ENCODE data around the gene CADPS.

CADPS gene

GRCh38 chr3:62732183-62732904, 142.9 kb downstream of the CADPS start:
- DNase-seq, result no peak

DNA sequence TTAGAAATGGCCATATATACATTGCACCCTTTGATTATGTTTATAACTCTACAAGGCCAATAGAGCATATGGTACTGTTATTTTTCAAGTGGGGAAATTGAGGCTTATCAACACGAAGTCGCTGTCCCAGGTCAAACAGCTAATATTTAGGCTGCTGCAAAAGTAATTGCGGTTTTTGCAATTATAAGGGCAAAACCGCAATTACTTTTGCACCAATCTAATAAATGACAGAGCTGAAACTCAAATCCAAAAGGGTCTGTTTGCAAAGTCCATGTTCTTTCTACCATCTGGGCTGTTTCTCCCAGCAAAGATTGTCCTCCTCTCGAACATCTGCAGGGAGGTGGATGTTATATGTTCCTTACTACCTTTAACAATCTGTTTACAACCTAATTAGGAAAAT, 147.2 kb downstream of the CADPS start:
- DNase-seq, result no peak

DNA sequence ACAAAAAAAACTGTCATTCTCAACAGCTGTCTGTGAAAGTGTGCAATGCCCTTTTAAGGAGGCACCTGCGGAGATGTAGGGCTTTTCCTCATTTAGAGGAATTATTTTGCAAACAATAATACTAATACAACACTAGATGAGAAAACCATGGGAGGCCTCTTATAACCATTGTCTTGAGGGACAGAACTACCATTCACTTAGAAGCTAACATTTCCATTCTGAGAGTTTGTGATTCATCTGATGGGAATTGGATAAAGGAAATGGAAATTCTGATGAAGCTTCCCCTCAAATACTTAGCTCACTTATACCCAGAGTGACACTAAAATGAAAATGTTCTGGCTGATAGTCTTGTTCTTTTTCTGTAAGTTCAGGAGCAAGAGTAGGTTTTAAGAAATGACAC, 147.7 kb downstream of the CADPS start:
- DNase-seq, result no peak

DNA sequence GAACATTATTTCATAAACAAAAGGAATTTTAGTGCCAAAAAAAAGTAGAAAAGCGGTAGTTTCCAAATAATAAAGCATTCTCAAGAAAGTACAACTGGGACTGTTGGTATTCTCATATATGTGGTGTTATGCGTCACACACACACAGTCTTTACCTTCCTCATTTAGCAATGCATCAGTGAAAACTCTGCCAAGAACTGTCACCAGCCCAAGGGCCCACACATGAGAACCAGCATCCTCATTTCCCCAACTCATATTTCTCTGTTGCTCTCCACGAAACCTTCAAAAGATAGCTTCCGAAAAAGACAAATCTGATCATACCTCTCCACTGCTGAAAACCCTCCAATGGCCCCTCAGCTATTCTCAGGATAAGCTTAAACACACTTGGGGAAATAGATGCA, 150.7 kb downstream of the CADPS start:
- no peak for DNase-seq

DNA sequence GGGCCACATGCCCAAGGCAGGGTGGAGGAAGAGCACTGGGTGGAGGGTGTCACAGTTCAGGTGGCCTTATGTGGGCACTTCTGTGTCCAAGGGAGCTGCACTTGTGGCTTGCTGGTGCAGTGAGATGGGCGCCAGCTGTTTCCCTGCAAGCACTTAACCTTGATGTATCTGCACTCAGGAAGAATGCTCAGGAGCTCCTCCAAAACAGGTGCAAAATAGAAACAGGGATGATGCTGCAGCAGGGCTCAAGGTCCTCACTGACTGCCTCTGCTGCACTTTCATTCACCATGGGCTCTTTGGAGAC, 151.3 kb downstream of the CADPS start:
- no peak for DNase-seq

DNA sequence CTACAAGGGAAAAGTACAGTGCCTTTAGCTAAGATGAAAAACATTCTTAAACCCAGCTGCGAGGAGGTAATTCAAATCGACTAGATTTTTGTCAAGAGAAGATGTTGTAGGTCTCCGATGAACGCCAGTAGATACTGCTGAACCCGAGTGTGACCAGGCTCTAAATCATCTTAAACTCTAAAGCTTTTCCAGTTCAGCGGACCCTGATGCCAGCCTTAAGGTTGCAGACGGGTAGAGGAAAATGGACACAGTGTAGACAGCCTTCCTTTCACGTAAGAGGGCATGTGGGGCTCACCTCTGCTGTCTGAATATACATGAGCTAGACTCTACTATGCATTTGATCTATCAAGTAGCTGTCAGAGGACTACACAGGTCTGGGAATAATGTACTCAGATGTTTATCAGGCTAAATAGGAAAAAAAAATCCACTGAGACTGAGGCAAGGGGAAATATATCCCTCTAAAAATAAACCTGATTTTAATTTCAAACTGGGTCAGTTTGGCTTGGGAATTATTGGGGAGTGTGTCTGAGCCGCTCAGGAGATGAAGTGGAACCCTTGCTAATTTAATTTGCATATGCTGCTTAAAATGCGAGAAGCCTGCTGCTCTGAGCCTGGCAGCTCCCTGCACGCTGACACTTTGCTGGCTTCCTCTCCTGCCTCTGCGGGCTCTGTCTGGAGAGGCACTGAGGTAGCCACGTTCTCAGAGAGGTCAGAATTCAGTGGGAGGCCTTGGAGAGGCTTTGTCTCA, 151.9 kb downstream of the CADPS start:
- DNase-seq, result no peak

GRCh38 chr3:62722344-62722743, 152.9 kb downstream of the CADPS start:
- DNase-seq, result no peak

GRCh38 chr3:62718515-62719320, 156.5 kb downstream of the CADPS start:
- DNase-seq, result peak; percentile 34

DNA sequence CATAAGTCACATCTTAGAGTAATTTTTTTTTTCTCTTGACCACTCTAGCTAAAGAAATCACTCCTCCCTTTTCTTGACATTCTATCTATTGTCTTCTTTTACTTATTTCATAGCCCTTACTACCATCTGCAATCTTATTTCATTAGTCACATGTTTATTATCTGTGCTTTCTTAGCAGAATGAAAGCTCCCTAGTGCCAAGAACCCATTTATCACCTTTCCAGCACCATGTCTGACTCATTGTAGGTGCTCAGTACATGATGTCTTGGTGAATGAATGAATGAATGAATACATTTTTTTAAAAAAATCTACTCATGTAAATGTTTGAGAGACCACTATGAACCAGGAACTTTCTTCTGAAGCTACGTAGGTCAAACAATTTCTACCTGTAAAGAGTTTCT, 157.2 kb downstream of the CADPS start:
- no peak for DNase-seq

DNA sequence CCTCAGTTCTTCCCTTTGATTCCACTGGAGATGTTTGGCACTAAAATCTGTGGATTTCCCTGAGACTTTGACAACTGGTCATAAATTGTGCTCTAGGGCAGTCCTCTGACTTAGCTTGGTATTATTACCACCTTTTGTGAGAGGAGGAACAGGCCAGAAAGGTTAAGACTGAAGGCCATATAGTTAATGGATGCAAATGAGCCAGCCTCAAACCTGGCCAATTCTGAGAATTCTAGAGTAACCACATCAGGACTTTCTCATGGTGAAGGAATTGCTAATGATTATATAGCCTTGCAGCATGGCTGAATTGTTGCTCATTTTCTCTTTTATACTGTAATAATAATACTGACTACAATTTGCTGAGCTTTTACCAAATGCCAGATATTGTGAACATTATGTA, 162.5 kb downstream of the CADPS start:
- DNase-seq, result no peak

DNA sequence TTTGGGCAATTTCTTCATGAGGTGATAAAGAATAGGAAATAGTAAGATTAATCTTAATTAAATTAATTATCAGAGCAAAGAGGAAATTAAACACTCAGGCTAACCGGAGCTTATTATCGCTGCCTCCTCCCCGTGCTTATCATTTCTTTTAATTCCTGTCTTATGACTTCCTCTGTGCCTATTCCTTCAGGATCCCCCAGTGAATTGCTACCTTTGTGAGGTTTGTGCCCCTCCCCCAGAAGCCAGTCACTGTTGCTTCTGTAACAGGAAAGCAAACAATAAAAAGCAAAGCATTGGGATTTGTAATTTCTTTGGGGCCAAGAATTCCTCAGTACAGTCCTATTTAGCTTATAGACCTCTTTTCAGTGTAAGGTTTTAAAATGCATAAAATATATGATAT, 164.5 kb downstream of the CADPS start:
- no peak for DNase-seq

DNA sequence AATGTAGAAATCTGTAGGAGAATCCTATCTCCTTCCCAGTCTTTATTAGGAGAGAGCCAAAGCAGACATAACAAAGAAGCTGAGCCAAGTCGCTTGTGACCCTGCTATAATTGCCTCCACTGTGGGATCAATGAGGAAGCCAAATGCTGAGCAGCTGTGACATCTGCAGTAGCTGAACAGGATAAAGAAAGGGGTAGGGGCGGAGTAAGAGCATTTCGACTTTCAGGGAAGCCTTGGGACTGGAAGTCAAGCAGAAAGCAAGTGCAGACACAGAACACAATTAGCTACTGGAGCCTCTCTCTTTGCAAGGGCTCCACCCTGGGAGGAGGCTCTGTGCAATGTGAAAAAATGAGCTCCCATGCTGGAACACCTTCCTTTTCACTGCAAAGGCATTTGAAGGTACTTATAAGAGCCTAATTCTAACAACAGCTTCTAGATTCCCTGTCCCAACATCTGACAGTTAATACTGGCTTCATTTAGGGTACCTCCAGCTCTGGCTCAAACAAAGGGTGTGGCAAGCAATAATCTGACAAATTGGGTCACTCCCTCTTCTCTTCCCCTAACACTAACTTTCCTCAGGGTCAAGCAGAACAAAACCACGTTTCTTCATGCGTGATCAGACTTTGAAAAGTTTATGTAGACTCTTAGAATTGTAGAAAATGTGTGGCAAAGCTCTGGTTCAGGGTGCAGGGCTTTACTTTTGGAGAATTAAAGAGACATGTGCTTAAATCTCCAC, 166.4 kb downstream of the CADPS start:
- no peak for DNase-seq

- no peak for DNase-seq
These were observed 169.5 kb downstream of the CADPS start for GRCh38 chr3:62705721-62706120.

DNA sequence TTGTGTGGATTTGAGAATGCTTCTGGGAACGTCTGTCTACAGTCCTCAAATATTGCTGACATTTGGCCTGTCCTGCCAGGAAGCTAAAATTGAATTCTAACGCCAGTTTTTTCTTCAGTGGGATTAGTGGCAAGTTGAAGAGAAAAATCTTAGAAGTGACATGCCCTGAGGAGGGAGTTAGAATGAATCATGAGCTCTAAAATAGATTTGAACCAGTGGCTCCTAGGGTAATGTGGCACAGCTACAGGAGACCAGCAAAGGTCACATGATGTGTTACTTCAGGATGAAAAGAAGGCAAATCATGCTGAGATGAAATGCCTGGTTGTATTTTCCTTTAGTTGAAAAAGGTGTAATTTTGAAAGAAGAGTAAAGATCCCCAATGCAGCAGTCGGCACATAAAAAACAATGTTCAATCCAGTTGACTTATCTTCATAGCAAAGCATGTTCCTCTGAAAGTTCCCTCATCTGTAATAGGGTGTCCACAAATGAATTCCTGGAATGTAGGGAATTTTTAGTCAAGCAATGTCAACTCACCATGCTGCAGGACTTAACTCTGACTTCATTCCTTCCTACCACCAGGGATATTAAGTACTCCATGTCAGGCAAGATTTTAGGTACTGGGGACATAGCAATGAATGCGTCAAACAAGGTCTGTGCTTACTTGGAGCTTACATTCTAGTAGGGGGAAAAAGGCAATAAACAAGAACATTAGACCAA, 171.6 kb downstream of the CADPS start:
- DNase-seq, result no peak

DNA sequence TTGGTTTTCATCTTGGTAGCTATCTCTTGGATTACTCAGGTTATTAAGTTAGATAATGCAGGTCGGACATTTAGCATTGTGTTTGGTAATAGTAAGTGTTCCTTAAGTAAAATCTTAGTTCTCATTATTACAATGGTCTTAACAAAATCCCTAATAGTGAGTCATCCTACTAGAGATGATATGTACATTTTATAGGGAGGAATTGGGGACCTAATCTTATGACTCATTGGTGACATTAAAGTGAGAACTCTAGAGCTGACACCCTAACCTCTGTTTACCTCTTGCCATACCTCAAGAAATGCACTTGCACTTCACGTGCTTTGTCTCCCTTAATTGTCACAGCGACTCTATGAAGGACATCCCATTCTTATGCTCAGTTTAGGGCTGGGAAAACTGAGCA, 174.9 kb downstream of the CADPS start:
- DNase-seq, result no peak

- DNase-seq, result no peak
These were observed 175.5 kb downstream of the CADPS start for GRCh38 chr3:62699728-62700127.

GRCh38 chr3:62696011-62696410, 179.2 kb downstream of the CADPS start:
- DNase-seq, result no peak

DNA sequence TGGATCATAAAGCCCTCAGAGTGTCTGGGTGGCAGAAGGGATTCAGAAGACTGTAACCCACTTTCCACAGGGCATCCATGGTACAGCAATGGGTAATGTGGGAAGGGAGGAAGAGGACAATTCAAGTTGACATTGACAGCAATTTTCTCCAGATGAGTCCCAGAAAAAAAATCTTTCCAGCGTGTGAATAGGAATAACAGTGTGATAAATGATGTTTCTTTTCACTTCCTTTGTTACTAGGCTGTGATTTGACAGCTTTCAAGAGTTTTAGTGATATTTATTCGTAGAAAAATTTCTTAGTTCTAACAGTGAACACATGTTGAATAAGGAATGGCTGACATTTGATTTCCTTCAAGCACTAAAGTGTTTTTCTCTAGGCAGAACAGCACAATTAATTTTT, 186.4 kb downstream of the CADPS start:
- DNase-seq, result no peak

DNA sequence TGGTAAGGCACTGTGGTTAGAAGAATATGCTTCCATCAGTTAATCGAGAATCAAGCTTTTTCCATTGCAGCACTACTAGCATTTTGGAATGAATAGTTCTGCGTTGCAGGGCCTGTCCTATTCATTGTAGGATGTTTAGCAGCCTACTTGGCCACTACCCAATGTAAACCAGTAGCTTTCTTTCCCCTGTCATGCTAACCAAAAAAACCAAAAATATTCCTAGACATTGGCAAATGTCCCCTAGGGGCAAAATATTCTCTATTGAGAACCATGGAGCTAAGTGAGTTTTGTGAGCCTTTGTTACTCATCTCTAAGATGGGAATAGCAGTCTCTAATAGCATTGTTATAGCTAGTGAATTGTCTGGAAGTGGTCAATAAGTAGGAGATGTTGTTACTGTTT, 187.2 kb downstream of the CADPS start:
- DNase-seq, result no peak

DNA sequence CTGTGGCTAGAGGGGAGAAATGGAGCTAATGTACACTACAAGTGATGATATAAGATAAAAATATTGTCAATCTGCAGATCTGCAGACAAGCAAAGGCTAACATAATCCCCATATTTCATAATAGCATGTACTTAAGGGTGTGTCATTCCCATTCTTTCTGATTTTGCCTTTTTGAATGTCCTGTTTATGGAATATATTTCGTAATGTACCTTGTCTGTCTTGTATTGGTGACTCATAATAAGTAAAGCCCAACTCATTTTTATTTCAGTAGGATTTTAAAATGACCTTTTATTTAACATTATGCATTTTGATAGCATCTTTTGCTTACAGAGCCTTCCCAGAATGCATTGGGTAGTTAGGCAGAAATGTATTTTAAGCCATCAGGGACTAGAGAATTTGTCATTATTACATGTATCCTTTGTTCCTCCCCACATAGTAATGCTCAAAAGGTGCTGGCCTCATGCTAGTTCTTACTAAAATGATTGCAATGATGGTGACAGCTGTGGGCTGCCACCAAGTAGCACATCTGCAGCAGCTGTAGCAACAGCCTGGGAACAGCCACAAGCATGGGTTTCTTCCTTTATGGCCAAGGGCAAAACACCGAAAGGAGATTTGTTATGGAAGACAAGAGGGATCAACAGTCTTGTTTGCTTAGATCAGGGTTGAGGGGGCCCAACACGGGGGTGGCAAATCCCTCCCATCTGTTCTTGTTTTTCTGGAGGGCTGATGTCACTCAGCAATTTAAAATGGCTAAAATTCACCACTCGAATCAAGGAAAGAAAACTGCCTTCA, 188.5 kb downstream of the CADPS start:
- DNase-seq, result no peak

GRCh38 chr3:62682826-62683225, 192.4 kb downstream of the CADPS start:
- DNase-seq, result no peak

- no peak for DNase-seq
These were observed 195.2 kb downstream of the CADPS start for GRCh38 chr3:62679988-62680387.
